ENCODE results near the gene ATF2. TPM values are rescaled to one million over a fixed set of nuclear protein-coding genes. Genes with fewer than 3 reads are reported as not detected.
A peak's percentile ranks its signal among the peaks of the same experiment; 100 is the strongest.

Gene ATF2
- total RNA-seq (55.6 TPM), polyA plus RNA-seq (ENCODE audit: insufficient read depth, low read depth, low replicate concordance) (14.1 TPM)
- long read RNA-seq, donor 1, full-length matches to known transcripts, result 5 of 5 reads
- long read RNA-seq, donor 1, partial matches to known transcripts, result 0 of 5 reads
- long read RNA-seq, donor 1, other reads (novel, unspliced or antisense), result 0 of 5 reads
- long read RNA-seq, donor 2, full-length matches to known transcripts, result 9 of 9 reads
- long read RNA-seq, donor 2, partial matches to known transcripts, result 0 of 9 reads
- long read RNA-seq, donor 2, other reads (novel, unspliced or antisense), result 0 of 9 reads
- long read RNA-seq, donor 3, full-length matches to known transcripts, result 5 of 5 reads
- long read RNA-seq, donor 3, partial matches to known transcripts, result 0 of 5 reads
- long read RNA-seq, donor 3, other reads (novel, unspliced or antisense), result 0 of 5 reads
- long read RNA-seq, donor 4, full-length matches to known transcripts, result 7 of 7 reads
- long read RNA-seq, donor 4, partial matches to known transcripts, result 0 of 7 reads
- long read RNA-seq, donor 4, other reads (novel, unspliced or antisense), result 0 of 7 reads
- long read RNA-seq, donor 5, partial matches to known transcripts, result 0 of 1 reads
- long read RNA-seq, donor 5, other reads (novel, unspliced or antisense), result 0 of 1 reads
- long read RNA-seq, donor 6, full-length matches to known transcripts, result 8 of 8 reads
- long read RNA-seq, donor 6, partial matches to known transcripts, result 0 of 8 reads
- long read RNA-seq, donor 6, other reads (novel, unspliced or antisense), result 0 of 8 reads
- long read RNA-seq, donor 7, full-length matches to known transcripts, result 18 of 26 reads
- long read RNA-seq, donor 7, partial matches to known transcripts, result 3 of 26 reads
- long read RNA-seq, donor 7, other reads (novel, unspliced or antisense), result 5 of 26 reads
- long read RNA-seq, donor 8, full-length matches to known transcripts, result 2 of 2 reads
- long read RNA-seq, donor 8, partial matches to known transcripts, result 0 of 2 reads
- long read RNA-seq, donor 8, other reads (novel, unspliced or antisense), result 0 of 2 reads
- long read RNA-seq, donor 9, full-length matches to known transcripts, result 4 of 4 reads
- long read RNA-seq, donor 9, partial matches to known transcripts, result 0 of 4 reads
- long read RNA-seq, donor 9, other reads (novel, unspliced or antisense), result 0 of 4 reads
- long read RNA-seq, donor 10, full-length matches to known transcripts, result 2 of 2 reads
- long read RNA-seq, donor 10, partial matches to known transcripts, result 0 of 2 reads
- long read RNA-seq, donor 10, other reads (novel, unspliced or antisense), result 0 of 2 reads

- Histone ChIP-seq H3K27ac (ENCODE audit: low read depth in 2 of 2, low read length in 2 of 2) (peak within 1 kb of the TSS; percentile 88 to 98), H3K9ac (ENCODE audit: low read length in 3 of 3) (peak within 1 kb of the TSS; percentile 90 to 100 (median 100)), H3K27me3 (ENCODE audit: control insufficient read depth, insufficient read depth, low read length) (no peaks in the 10 kb centered on the region), H3K9me3 (ENCODE audit: control insufficient read depth in 2 of 3, insufficient read depth in 1 of 3, low read length in 3 of 3) (no peaks in the 10 kb centered on the region), H3K4me1 (ENCODE audit: control insufficient read depth in 2 of 3, insufficient read depth in 2 of 3, low read depth in 1 of 3, low read length in 3 of 3) (peaks cover 0 to 2% (median 0%) of the 10 kb centered on the region in 3 donors), H3K4me3 (ENCODE audit: low read length in 3 of 3) (peak within 1 kb of the TSS; percentile 96 to 100 (median 100)), H3K36me3 (ENCODE audit: control insufficient read depth in 2 of 3, insufficient read depth in 3 of 3, low read length in 3 of 3) (no peaks in the 10 kb centered on the region)
- FAIRE-seq (peak; percentile 99), DNase-seq (peak; percentile 99 to 100 (median 100))
- TF ChIP-seq CTCF (IDR thresholded peaks at IDR 0.05; ENCODE audit: borderline replicate concordance, extremely low read depth, insufficient read depth), result no peak
- intact Hi-C loops (cut with DNase I), result no loop called here
These were observed at the start of gene ATF2 for GRCh38 chr2:175167792-175168563. Gene ATF2, minus strand, starts transcription at chr2:175168203. Its CDS starts 31,760 bp downstream, at chr2:175136443.

- no peak overlapping the region for H3K27ac ChIP-seq (ENCODE audit: low read depth in 2 of 2, low read length in 2 of 2)
- H3K9ac ChIP-seq (ENCODE audit: low read length in 3 of 3), result no peak overlapping the region
- FAIRE-seq, result no peak
- no peaks in the 10 kb centered on the region for H3K36me3 ChIP-seq (ENCODE audit: control insufficient read depth in 2 of 3, insufficient read depth in 3 of 3, low read length in 3 of 3)
- no peak for TF ChIP-seq CTCF (IDR thresholded peaks at IDR 0.05; ENCODE audit: borderline replicate concordance, extremely low read depth, insufficient read depth)
- no peak overlapping the region for H3K4me3 ChIP-seq (ENCODE audit: low read length in 3 of 3)
- intact Hi-C loops (cut with DNase I), result no loop called here
- H3K9me3 ChIP-seq (ENCODE audit: control insufficient read depth in 2 of 3, insufficient read depth in 1 of 3, low read length in 3 of 3), result no peaks in the 10 kb centered on the region
- H3K4me1 ChIP-seq (ENCODE audit: control insufficient read depth in 2 of 3, insufficient read depth in 2 of 3, low read depth in 1 of 3, low read length in 3 of 3), result no peaks in the 10 kb centered on the region
- DNase-seq, result no peak
- no peaks in the 10 kb centered on the region for H3K27me3 ChIP-seq (ENCODE audit: control insufficient read depth, insufficient read depth, low read length)
These were observed 39.9 kb upstream of the ATF2 start for GRCh38 chr2:175207741-175208438.

GRCh38 chr2:175206866-175207265 is 38.9 kb upstream of the ATF2 start:
- no peak overlapping the region for H3K27ac ChIP-seq (ENCODE audit: low read depth in 2 of 2, low read length in 2 of 2)
- intact Hi-C loops (cut with DNase I), result no loop called here
- no peak overlapping the region for H3K9ac ChIP-seq (ENCODE audit: low read length in 3 of 3)
- FAIRE-seq (no peak), DNase-seq (no peak)
- H3K4me3 ChIP-seq (ENCODE audit: low read length in 3 of 3), result no peak overlapping the region
- no peak for TF ChIP-seq CTCF (IDR thresholded peaks at IDR 0.05; ENCODE audit: borderline replicate concordance, extremely low read depth, insufficient read depth)
- H3K4me1 ChIP-seq (ENCODE audit: control insufficient read depth in 2 of 3, insufficient read depth in 2 of 3, low read depth in 1 of 3, low read length in 3 of 3), result no peaks in the 10 kb centered on the region
- no peaks in the 10 kb centered on the region for H3K27me3 ChIP-seq (ENCODE audit: control insufficient read depth, insufficient read depth, low read length)
- H3K9me3 ChIP-seq (ENCODE audit: control insufficient read depth in 2 of 3, insufficient read depth in 1 of 3, low read length in 3 of 3), result no peaks in the 10 kb centered on the region
- H3K36me3 ChIP-seq (ENCODE audit: control insufficient read depth in 2 of 3, insufficient read depth in 3 of 3, low read length in 3 of 3), result no peaks in the 10 kb centered on the region

All from kidney (tissue), 22 donors.